HepG2 (cell line): ENCODE data around the gene SLC2A13. TPM values are rescaled to one million over a fixed set of nuclear protein-coding genes. Genes with fewer than 3 reads are reported as not detected.

ENCODE experiments used
- ATAC-seq: fragments of 200-7000 bp; cut with Tn5 transposase; 3 replicates; pipeline ENCODE4 v1.9.1; 2020; ENCODE audit warnings: mild to moderate bottlenecking, moderate library complexity
- Bru-seq: library from RNA; stranded (reverse); fragments of 400-500 nt; gene quantifications from one replicate; lab custom pipeline; 2021; lab: Mats Ljungman, UMichigan
- BruChase-seq, 2 experiments: library from RNA; stranded (reverse); fragments of 400-500 nt; gene quantifications; one replicate each; lab custom pipeline; 2021; lab: Mats Ljungman, UMichigan
- BruUV-seq: library from RNA; stranded (reverse); fragments of 400-500 nt; replicated peaks from 2 replicates; lab custom pipeline; 2021; lab: Mats Ljungman, UMichigan
- CTCF ChIA-PET: fragments of 300-600 bp; formaldehyde crosslinking; extraction: SDS; loops from one replicate; lab custom pipeline; 2021; ENCODE audit warnings: low total read pairs, inconsistent platforms, low intra/inter-chr PET ratio; lab: Yijun Ruan, JAX
- POLR2A ChIA-PET: fragments of 350-600 bp; sonication (Branson Sonifier 250); formaldehyde crosslinking; loops from one replicate; lab custom pipeline; 2020; ENCODE audit warnings: antibody characterized with exemption, inconsistent platforms; lab: Yijun Ruan, JAX
- DNase-seq: peaks from one replicate; pipeline ENCODE4 v3.0.0-alpha.2; 2015; ENCODE audit warnings: low spot score
- FAIRE-seq: peaks from 3 replicates; lab custom pipeline; 2011; peaks lifted over from hg19 to GRCh38; lab: Jason Lieb, UNC
- H2AFZ ChIP-seq: one replicate; pipeline ENCODE4 v1.6.1; 2011; ENCODE audit warnings: low read length, inconsistent platforms
- H3K27ac ChIP-seq: fragments of 300-600 bp; 3 replicates; pipeline ENCODE4 v1.8.0; 2011; ENCODE audit warnings: mixed run types, mild to moderate bottlenecking, mixed read lengths, low read length, inconsistent platforms; ENCODE audit not compliant: insufficient read depth; ENCODE audit errors: extremely low read length
- H3K27me3 ChIP-seq, 2 experiments: fragments of 200-600 bp in 1 of 2; 2 replicates in 1 of 2; 3 replicates in 1 of 2; pipeline versions ENCODE4 v1.6.0 to v1.8.0; 2011; ENCODE audit warnings: low read length in 2 of 2, mild to moderate bottlenecking in 2 of 2, moderate library complexity in 2 of 2, inconsistent platforms in 1 of 2; ENCODE audit not compliant: insufficient read depth in 2 of 2, control insufficient read depth in 1 of 2
- H3K36me3 ChIP-seq, 2 experiments: fragments of 200-600 bp in 1 of 2; replicated peaks in 1 of 2; 2 replicates in 1 of 2; 3 replicates in 1 of 2; pipeline versions ENCODE4 v1.5.1 to v1.8.0; 2011; ENCODE audit warnings: low read length in 2 of 2, inconsistent platforms in 1 of 2; ENCODE audit not compliant: insufficient read depth in 2 of 2, control insufficient read depth in 1 of 2
- H3K4me1 ChIP-seq: 2 replicates; pipeline ENCODE4 v1.5.1; 2012; ENCODE audit warnings: low read length, inconsistent platforms; ENCODE audit not compliant: insufficient read depth
- H3K4me2 ChIP-seq: 2 replicates; pipeline ENCODE4 v1.6.0; 2011; ENCODE audit warnings: low read depth, low read length, inconsistent platforms
- H3K4me3 ChIP-seq, 3 experiments: fragments of 200-600 bp in 1 of 3; sonication (generic), shearing (Covaris generic) in 1 of 3; replicated peaks in 1 of 3; 2 replicates each; pipeline ENCODE4 v1.5.1; 2011 to 2016; ENCODE audit warnings: low read length in 3 of 3, inconsistent platforms in 2 of 3, low read depth in 2 of 3, mild to moderate bottlenecking in 2 of 3, control low read depth in 1 of 3, mixed read lengths in 1 of 3; ENCODE audit not compliant: insufficient read depth in 1 of 3
- H3K79me2 ChIP-seq: one replicate; pipeline ENCODE4 v1.6.1; 2011; ENCODE audit warnings: low read length, inconsistent platforms; ENCODE audit not compliant: insufficient read depth
- H3K9ac ChIP-seq: 2 replicates; pipeline ENCODE4 v1.6.0; 2011; ENCODE audit warnings: mild to moderate bottlenecking, low read depth, low read length, inconsistent platforms; ENCODE audit not compliant: insufficient read depth
- H3K9me3 ChIP-seq: 2 replicates; pipeline ENCODE4 v1.5.1; 2012; ENCODE audit warnings: mild to moderate bottlenecking, low read length
- H4K20me1 ChIP-seq: 2 replicates; pipeline ENCODE4 v1.6.0; 2011; ENCODE audit warnings: inconsistent platforms, mild to moderate bottlenecking, low read length, moderate library complexity; ENCODE audit not compliant: insufficient read depth
- ASH2L ChIP-seq: fragments of 300-600, 200-600 bp; sonication (generic); IDR thresholded peaks from 2 replicates; pipeline ENCODE4 v1.7.0; 2017; ENCODE audit warnings: low read depth, mild to moderate bottlenecking, moderate library complexity, mixed read lengths, low read length; ENCODE audit not compliant: insufficient read length
- BCL6 ChIP-seq: IDR thresholded peaks from 2 replicates; pipeline ENCODE4 v1.6.1; 2016; ENCODE audit warnings: missing genetic modification reagents, missing compliant biosample characterization
- HOXA9 ChIP-seq: sonication (generic); formaldehyde crosslinking; IDR thresholded peaks from 2 replicates; pipeline ENCODE4 v1.8.1; 2022; ENCODE audit warnings: missing genetic modification reagents, mild to moderate bottlenecking, moderate library complexity, borderline replicate concordance
- RBFOX2 ChIP-seq: fragments of 200-400 bp; formaldehyde crosslinking; IDR thresholded peaks from 2 replicates; pipeline ENCODE4 v1.6.1; 2017; ENCODE audit warnings: low read depth, mild to moderate bottlenecking, low read length
- RFX1 ChIP-seq: fragments of 450-650 bp; IDR thresholded peaks from 2 replicates; pipeline ENCODE4 v1.6.1; 2017
- SKI ChIP-seq: fragments of 450-650 bp; IDR thresholded peaks from one replicate; pipeline ENCODE4 v1.6.1; 2018; ENCODE audit warnings: mild to moderate bottlenecking; ENCODE audit not compliant: partially characterized antibody
- SMAD1 ChIP-seq: sonication (generic); formaldehyde crosslinking; IDR thresholded peaks from 2 replicates; pipeline ENCODE4 v1.4.0; 2020; ENCODE audit warnings: missing genetic modification reagents, low read depth, mild to moderate bottlenecking, borderline replicate concordance
- SP4 ChIP-seq: sonication (generic); formaldehyde crosslinking; IDR thresholded peaks from 2 replicates; pipeline ENCODE4 v1.8.1; 2023; ENCODE audit warnings: mild to moderate bottlenecking, missing genetic modification reagents
- TEAD3 ChIP-seq: optimal IDR thresholded peaks from 2 replicates; pipeline ENCODE3; 2016; ENCODE audit warnings: borderline replicate concordance
- ZFP37 ChIP-seq: sonication (generic); formaldehyde crosslinking; IDR thresholded peaks from 2 replicates; pipeline ENCODE4 v1.4.0; 2020; ENCODE audit warnings: missing genetic modification reagents, borderline replicate concordance
- ZNF670 ChIP-seq: sonication (generic); formaldehyde crosslinking; IDR thresholded peaks from 2 replicates; pipeline ENCODE4 v1.8.0; 2022; ENCODE audit warnings: mild to moderate bottlenecking, missing genetic modification reagents, borderline replicate concordance
- ZSCAN29 ChIP-seq: sonication (generic); formaldehyde crosslinking; conservative IDR thresholded peaks from 2 replicates; pipeline ENCODE4 v1.4.0; 2020; ENCODE audit warnings: mild to moderate bottlenecking, missing genetic modification reagents
- WGBS: methylation state at CpG from one replicate; pipeline ENCODE4 v1.1.6; 2017; ENCODE audit warnings: low lambda C conversion rate; 5-methylcytosine and 5-hydroxymethylcytosine counted together
- in situ Hi-C: cut with HindIII; loops from 2 replicates; pipeline ENCODE4 v1.10.0; 2017; ENCODE audit warnings: low pct_unique_long_range_greater_than_20kb; ENCODE audit not compliant: extremely low pct_ligation_motif_present
- intact Hi-C: fragments of 100-400 bp; cut with micrococcal nuclease; formaldehyde crosslinking; loops from one replicate; pipeline ENCODE4 v1.10.0; 2022; ENCODE audit not compliant: unreplicated experiment
- long read RNA-seq, 2 experiments: library from RNA in 1 of 2; library from polyadenylated mRNA in 1 of 2; stranded (forward) in 1 of 2; unstranded in 1 of 2; transcript quantifications; one replicate each; pipeline ENCODE4 v2.0.0, GENCODE V29; 2019 to 2022
- polyA minus RNA-seq, 3 experiments: library from RNA; depleted of rRNA, polyadenylated mRNA; stranded (reverse); fragments of >200 nt; gene quantifications; 2 replicates each; pipeline ENCODE4 v1.2.3, GENCODE V29; 2011; ENCODE audit warnings: low replicate concordance in 1 of 3
- polyA plus RNA-seq, 8 experiments: library from polyadenylated mRNA; depleted of rRNA in 3 of 8; stranded (reverse) in 7 of 8; unstranded in 1 of 8; fragments of >200 nt; fragmentation: Illumina TruSeq in 4 of 8; extraction: Trizol in 4 of 8; gene quantifications; 2 replicates each; pipeline versions ENCODE4 v1.2.1 to v1.2.3, GENCODE V29; 2011 to 2016; ENCODE audit warnings: low read depth in 4 of 8, missing spikeins in 1 of 8, mixed read lengths in 1 of 8; ENCODE audit not compliant: insufficient read depth in 1 of 8
- total RNA-seq, 5 experiments: library from RNA; depleted of rRNA; stranded (reverse); fragments of >200 nt; fragmentation: Illumina TruSeq; extraction: Trizol; gene quantifications; 2 replicates each; pipeline ENCODE4 v1.2.3, GENCODE V29; 2016; ENCODE audit warnings: low read depth in 1 of 5
- TF ChIP-seq, protein P1 (sequence below): IDR thresholded peaks from 2 replicates; pipeline ENCODE4 v1.6.1; 2016; ENCODE audit warnings: low read depth, borderline replicate concordance
- TF ChIP-seq, protein P2 (sequence below): IDR thresholded peaks from 2 replicates; pipeline ENCODE4 v1.6.1; 2018; ENCODE audit warnings: missing genetic modification reagents
- TF ChIP-seq, protein P3 (sequence below): sonication (generic); formaldehyde crosslinking; IDR thresholded peaks from 2 replicates; pipeline ENCODE4 v1.4.0; 2020; ENCODE audit warnings: missing genetic modification reagents

Gene SLC2A13
- 3.2 and 6.0 TPM in 2 replicates for total RNA-seq (2016; rRNA removed; fragmentation: Illumina TruSeq; extraction: Trizol)
- 1.1 and 1.6 TPM in 2 replicates for total RNA-seq (2016; cell fraction: cytosol; rRNA removed; fragmentation: Illumina TruSeq; extraction: Trizol; ENCODE audit: low read depth)
- total RNA-seq (2016; cell fraction: insoluble cytoplasmic fraction; rRNA removed; fragmentation: Illumina TruSeq; extraction: Trizol): 2.6 and 4.9 TPM in 2 replicates
- 1.3 and 1.8 TPM in 2 replicates for total RNA-seq (2016; cell fraction: membrane; rRNA removed; fragmentation: Illumina TruSeq; extraction: Trizol)
- total RNA-seq (2016; cell fraction: nucleus; rRNA removed; fragmentation: Illumina TruSeq; extraction: Trizol): 17.4 and 20.6 TPM in 2 replicates
- 4.7 and 5.5 TPM in 2 replicates for polyA plus RNA-seq (2011; rRNA removed)
- polyA plus RNA-seq (2011; cell fraction: cytosol; rRNA removed): 1.2 and 1.7 TPM in 2 replicates
- 11.3 and 13.6 TPM in 2 replicates for polyA plus RNA-seq (2011; cell fraction: nucleus; rRNA removed)
- 2.6 and 3.8 TPM in 2 replicates for polyA plus RNA-seq (2012)
- polyA plus RNA-seq (2016; cell fraction: cytosol; fragmentation: Illumina TruSeq; extraction: Trizol; ENCODE audit: low read depth): 0.16 and 0.17 TPM in 2 replicates
- 2.0 and 2.2 TPM in 2 replicates for polyA plus RNA-seq (2016; cell fraction: insoluble cytoplasmic fraction; fragmentation: Illumina TruSeq; extraction: Trizol; ENCODE audit: low read depth)
- 0.46 and 0.58 TPM in 2 replicates for polyA plus RNA-seq (2016; cell fraction: membrane; fragmentation: Illumina TruSeq; extraction: Trizol; ENCODE audit: low read depth)
- polyA plus RNA-seq (2016; cell fraction: nucleus; fragmentation: Illumina TruSeq; extraction: Trizol; ENCODE audit: insufficient read depth, low read depth): 10.4 and 10.7 TPM in 2 replicates
- polyA minus RNA-seq (2011; rRNA and poly(A)+ RNA removed; ENCODE audit: low replicate concordance): 8.5 and 31.5 TPM in 2 replicates
- 5.6 and 6.1 TPM in 2 replicates for polyA minus RNA-seq (2011; cell fraction: cytosol; rRNA and poly(A)+ RNA removed)
- 31.5 and 36.4 TPM in 2 replicates for polyA minus RNA-seq (2011; cell fraction: nucleus; rRNA and poly(A)+ RNA removed)
- Bru-seq, nascent RNA: percentile 58 among the genes with signal in this experiment
- BruChase-seq, experiment 1, labeled RNA remaining after a 6-hour chase: percentile 47 among the genes with signal in this experiment
- percentile 52 among the genes with signal in this experiment for BruChase-seq, experiment 2, labeled RNA remaining after a 2-hour chase
- long read RNA-seq, experiment 1, full-length matches to known transcripts: 2 of 3 reads
- long read RNA-seq, experiment 1, partial matches to known transcripts: 0 of 3 reads
- long read RNA-seq, experiment 1, other reads (novel, unspliced or antisense): 1 of 3 reads
- long read RNA-seq, experiment 2, full-length matches to known transcripts: 1 of 4 reads
- long read RNA-seq, experiment 2, partial matches to known transcripts: 0 of 4 reads
- long read RNA-seq, experiment 2, other reads (novel, unspliced or antisense): 3 of 4 reads

GRCh38 chr12:40105515-40106201 is at the start of gene SLC2A13:
Gene SLC2A13 (minus strand): TSS chr12:40106081. CDS start chr12:40105808, 273 bp downstream.
- Histone ChIP-seq H3K36me3 (no peaks in the 10 kb centered on the region), H2AFZ (peak within 1 kb of the TSS; percentile 35), H3K4me2 (peak within 1 kb of the TSS; percentile 94), H3K79me2 (peaks cover 5% of the 10 kb centered on the region), H3K9ac (peak within 1 kb of the TSS; percentile 78), H3K27me3 (no peaks in the 10 kb centered on the region; a peak in 3 of 5 replicates), H4K20me1 (no peaks in the 10 kb centered on the region), H3K9me3 (no peaks in the 10 kb centered on the region), H3K27ac (peak within 1 kb of the TSS; percentile 71), H3K4me3 (peak within 1 kb of the TSS; percentile 78 to 91 (median 90)), H3K4me1 (peaks cover 56% of the 10 kb centered on the region)
- DNase-seq: peak; percentile 42
- peak; percentile 90 for ATAC-seq
- CTCF ChIA-PET: interaction anchor here (3.1 kb wide), 1 partner anchor 95 kb away, joined by 26 read pairs; no protein-coding TSS in a partner anchor
- no peak for FAIRE-seq
- intact Hi-C loops (loop anchor here (2.0 to 5.0 kb wide), 2 partner anchors 53 to 299 kb away; no protein-coding TSS in a partner anchor), in situ Hi-C loops (loop anchor here (5.0 to 25.0 kb wide), 3 partner anchors 93 to 518 kb away; no protein-coding TSS in a partner anchor)
- 0% methylated on average over 11 of the region's 97 CpGs for WGBS
- POLR2A ChIA-PET: interaction anchor here (1.3 kb wide), 1 partner anchor 94 kb away, joined by 5 read pairs; no protein-coding TSS in a partner anchor
- no TSS peak for BruUV-seq
- TF ChIP-seq HOXA9 (CRISPR knock-in tag): 0 out of 2 replicates have a peak, but pooled peaks have one; percentile 59
- TF ChIP-seq SMAD1 (CRISPR knock-in tag): no peak
- TF ChIP-seq, protein P1, sequence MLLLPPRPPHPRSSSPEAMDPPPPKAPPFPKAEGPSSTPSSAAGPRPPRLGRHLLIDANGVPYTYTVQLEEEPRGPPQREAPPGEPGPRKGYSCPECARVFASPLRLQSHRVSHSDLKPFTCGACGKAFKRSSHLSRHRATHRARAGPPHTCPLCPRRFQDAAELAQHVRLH (CRISPR knock-in tag): no peak
- TF ChIP-seq ZFP37 (CRISPR knock-in tag): no peak
- peak; percentile 82 for TF ChIP-seq SP4 (CRISPR knock-in tag)
- TF ChIP-seq RBFOX2: peak; percentile 71
- peak; percentile 58 for TF ChIP-seq SKI
- TF ChIP-seq, protein P2, sequence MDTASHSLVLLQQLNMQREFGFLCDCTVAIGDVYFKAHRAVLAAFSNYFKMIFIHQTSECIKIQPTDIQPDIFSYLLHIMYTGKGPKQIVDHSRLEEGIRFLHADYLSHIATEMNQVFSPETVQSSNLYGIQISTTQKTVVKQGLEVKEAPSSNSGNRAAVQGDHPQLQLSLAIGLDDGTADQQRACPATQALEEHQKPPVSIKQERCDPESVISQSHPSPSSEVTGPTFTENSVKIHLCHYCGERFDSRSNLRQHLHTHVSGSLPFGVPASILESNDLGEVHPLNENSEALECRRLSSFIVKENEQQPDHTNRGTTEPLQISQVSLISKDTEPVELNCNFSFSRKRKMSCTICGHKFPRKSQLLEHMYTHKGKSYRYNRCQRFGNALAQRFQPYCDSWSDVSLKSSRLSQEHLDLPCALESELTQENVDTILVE (CRISPR knock-in tag): no peak
- TF ChIP-seq RFX1: no peak
- TF ChIP-seq ZNF670 (CRISPR knock-in tag): no peak
- TF ChIP-seq, protein P3, sequence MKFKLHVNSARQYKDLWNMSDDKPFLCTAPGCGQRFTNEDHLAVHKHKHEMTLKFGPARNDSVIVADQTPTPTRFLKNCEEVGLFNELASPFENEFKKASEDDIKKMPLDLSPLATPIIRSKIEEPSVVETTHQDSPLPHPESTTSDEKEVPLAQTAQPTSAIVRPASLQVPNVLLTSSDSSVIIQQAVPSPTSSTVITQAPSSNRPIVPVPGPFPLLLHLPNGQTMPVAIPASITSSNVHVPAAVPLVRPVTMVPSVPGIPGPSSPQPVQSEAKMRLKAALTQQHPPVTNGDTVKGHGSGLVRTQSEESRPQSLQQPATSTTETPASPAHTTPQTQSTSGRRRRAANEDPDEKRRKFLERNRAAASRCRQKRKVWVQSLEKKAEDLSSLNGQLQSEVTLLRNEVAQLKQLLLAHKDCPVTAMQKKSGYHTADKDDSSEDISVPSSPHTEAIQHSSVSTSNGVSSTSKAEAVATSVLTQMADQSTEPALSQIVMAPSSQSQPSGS (CRISPR knock-in tag): no peak
- no peak for TF ChIP-seq BCL6 (CRISPR knock-in tag)
- peak; percentile 77 for TF ChIP-seq ASH2L
- 0 out of 2 replicates have a peak, but pooled peaks have one; percentile 58 for TF ChIP-seq ZSCAN29
- no peak for TF ChIP-seq TEAD3 (CRISPR knock-in tag)
